Stimulated activated CD8-positive, alpha-beta memory T cell treated with anti-CD3 and anti-CD28 coated beads, Interleukin-15, amount 100 ng/mL, for 48 hours (primary cell): ENCODE data around the gene LAP3.
"Not testable (repeated sequence)": the region's sequence is repeated elsewhere in the genome, so short reads cannot be mapped to it uniquely, and the experiment has no call there.

Source experiments
- DNase-seq, 2 donors: peaks; one replicate each; pipeline ENCODE4 v3.0.0-alpha.2; 2020; ENCODE audit warnings: low read depth in 2 of 2

Gene LAP3

GRCh38 chr4:17576932-17577664 is at the start of gene LAP3:
LAP3 (plus strand) TSS chr4:17577198; CDS start chr4:17577466, 268 bp downstream.
- peak; percentile 93 to 95 for DNase-seq

DNA sequence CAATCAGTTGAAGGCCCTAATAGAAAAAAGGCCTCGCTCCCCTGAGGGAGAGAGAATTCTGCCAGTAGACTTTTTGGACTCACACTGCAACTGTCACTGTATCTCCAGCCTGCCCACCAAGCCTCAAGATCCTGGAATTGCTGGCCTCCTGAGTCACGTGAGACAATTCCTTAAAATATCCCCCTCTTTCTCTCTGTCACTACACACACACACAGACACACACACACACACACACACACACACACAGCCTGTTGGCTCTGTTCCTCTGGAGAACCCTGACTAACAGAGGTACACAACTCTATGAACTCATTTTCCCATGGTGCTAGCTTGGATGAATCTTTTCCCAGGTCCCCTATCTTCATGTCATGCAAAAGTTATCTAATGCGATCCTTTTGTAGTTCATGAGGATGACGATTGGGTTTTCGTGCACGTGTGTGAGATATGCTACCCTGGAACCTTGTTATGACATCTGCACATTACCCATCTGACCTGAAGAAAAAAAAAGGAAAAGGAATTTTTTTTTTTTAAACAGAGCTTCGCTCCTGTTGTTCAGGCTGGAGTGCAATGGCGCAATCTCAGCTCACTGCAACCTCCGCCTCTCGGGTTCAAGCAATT is 48.3 kb upstream of the LAP3 start:
- DNase-seq = no peak

GRCh38 chr4:17531538-17532285 is 45.3 kb upstream of the LAP3 start:
- DNase-seq = no peak

- no peak for DNase-seq
Observed at GRCh38 chr4:17534705-17535104, 42.3 kb upstream of the LAP3 start.

DNA sequence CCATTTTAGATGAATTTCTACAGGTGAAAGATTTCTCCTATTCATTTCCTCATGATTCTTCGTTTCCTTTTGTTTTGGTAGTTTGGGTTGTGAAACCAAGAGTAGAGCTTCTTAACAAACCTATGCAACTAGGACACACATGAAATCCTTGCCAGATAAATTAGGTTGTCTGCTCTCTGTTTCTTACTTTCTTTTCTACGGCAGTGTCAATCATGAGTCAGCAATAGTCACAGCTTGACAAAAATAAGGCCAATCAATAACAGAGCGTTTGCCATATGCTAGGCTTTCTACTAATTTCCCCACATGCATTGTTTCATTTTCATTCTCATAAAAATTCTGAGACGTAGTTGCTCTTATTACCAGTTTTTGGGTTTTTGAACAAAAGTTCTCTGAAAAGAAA is 41.8 kb upstream of the LAP3 start:
- no peak for DNase-seq

DNA sequence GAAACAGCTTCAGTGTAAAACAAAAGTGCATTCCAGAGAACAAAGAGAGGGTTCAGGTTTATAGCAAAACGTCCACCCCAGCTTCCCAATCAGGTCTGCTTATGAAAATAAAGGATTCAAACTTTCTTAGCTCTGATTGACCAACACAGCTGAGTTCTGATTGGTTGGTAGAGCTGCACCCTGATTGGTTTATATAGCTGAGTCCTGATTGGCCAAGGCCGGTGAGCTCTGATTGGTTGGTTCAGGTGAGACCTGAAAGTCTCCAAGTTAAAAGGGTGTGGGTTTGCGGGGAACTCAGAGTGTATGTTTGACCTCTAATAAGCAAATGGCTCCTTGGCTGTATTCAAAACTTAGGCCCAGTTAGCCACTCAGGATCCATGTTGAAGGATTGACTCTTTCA is 41.1 kb upstream of the LAP3 start:
- no peak for DNase-seq

DNA sequence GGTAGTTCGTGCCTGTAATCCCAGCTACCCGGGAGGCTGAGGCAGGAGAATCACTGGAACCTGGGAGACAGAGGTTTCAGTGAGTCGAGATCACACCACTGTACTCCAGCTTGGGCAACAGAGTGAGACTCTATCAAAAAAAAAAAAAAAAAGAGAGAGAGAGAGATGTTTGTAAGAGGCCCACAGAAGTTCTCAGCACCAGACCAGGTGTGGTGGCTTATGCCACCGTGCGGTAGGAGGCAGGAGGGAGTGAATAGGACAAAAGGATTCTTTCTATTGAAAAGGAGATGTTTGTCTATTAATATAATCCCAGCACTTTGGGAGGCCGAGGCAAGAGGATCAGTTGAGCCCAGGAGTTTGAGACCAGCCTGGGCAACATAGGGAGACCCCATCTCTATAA is 39.9 kb upstream of the LAP3 start:
- not testable (repeated sequence) for DNase-seq

DNA sequence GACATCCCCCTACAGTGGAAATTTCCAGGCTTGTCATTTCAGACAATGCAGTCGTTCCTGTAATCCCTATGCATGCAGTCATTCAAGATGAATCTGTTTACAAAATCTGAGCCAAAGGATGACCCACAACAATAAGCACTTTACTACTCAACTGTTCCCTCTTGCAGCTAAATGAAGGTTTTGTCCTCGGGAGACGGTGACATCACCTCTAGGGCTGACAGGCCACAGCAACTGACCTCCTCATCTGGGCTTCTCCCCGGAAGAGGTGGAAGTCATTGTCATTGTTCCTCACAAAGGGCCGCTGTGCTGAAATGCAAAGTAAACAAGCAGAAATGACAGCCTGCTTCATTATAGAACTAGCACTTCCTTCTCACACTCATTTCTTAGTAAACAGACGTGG is 32.8 kb upstream of the LAP3 start:
- DNase-seq = no peak

DNA sequence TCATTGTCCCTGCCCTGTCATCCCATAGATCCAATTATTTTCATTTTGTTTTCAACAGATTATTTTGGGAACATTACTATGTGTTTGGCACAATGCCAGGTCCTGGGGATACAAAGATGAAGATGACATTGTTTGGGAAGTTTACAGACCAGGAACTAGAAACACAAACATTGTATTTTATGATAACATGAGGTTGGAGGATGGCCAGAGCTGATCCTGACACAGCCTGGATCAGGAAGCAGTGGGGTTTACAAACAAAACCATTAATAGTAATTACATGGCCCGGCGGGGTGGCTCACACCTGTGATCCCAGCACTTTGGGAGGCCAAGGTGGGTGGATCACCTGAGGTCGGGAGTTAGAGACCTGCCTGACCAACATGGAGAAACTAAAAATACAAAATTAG is 32.2 kb upstream of the LAP3 start:
- no peak for DNase-seq

- DNase-seq = no peak
Observed at GRCh38 chr4:17545374-17546140, 31.4 kb upstream of the LAP3 start.

GRCh38 chr4:17546222-17546621 is 30.8 kb upstream of the LAP3 start:
- DNase-seq = no peak

- no peak for DNase-seq
Observed at GRCh38 chr4:17546678-17547077, 30.3 kb upstream of the LAP3 start.

DNA sequence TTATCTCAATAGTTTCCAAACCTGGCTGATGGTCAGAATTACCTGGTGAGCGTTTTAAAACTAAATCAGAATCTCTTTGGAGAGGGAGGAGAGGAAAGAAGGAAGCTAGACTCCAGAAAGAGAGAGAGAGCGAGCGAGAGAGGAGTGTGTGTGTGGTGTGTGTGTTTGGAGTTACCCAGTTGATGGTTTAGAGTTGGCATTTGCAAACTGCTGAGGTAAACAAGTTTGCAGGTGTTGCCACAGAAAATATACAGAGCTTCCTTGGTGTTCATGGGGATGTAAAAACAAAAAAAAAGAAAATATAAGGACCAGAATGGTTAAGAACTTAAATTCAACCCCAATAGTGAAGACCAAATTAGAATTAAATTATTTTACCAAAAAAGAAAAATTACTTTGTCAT is 26.4 kb upstream of the LAP3 start:
- DNase-seq = no peak

DNA sequence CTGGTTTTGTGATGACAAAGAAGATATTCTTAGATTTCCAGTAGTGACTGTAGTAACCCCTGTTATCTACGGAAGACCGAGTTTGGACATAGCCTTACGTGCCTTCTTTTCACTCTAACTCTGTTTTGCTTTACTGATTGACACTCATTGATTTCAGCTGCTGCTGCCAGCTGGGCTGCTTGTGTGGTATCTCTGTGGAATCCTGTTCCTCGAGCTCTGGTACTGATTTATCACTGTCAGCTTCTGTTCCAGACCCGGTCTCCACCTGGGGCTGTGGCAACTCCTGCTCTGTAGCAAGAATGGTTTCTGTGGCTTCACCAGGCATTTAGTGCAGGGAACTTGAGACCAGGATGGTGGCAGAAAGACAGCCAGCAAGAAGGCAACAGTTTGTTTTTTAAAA is 24.6 kb upstream of the LAP3 start:
- DNase-seq = no peak

- no peak for DNase-seq
Observed at GRCh38 chr4:17554568-17554967, 22.4 kb upstream of the LAP3 start.

GRCh38 chr4:17556498-17556897 is 20.5 kb upstream of the LAP3 start:
- no peak for DNase-seq

DNA sequence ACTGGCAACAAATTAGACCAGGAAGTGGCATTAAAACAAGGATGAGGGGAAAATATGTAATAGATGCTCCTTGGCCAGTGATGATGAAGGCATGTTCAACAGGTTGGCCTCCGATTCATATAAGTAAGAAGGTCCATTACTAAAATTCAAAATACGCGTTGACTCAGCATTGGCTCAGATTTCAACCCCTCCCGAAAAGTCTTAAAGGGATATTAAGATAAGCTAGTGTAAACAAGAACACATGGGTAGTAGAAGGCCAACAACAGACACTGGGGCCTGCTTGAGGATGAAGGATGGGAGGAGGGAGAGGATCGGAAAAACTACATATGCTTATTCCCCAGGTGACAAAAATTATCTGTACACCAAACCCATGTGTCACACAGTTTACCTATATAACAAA is 19.1 kb upstream of the LAP3 start:
- no peak for DNase-seq

DNA sequence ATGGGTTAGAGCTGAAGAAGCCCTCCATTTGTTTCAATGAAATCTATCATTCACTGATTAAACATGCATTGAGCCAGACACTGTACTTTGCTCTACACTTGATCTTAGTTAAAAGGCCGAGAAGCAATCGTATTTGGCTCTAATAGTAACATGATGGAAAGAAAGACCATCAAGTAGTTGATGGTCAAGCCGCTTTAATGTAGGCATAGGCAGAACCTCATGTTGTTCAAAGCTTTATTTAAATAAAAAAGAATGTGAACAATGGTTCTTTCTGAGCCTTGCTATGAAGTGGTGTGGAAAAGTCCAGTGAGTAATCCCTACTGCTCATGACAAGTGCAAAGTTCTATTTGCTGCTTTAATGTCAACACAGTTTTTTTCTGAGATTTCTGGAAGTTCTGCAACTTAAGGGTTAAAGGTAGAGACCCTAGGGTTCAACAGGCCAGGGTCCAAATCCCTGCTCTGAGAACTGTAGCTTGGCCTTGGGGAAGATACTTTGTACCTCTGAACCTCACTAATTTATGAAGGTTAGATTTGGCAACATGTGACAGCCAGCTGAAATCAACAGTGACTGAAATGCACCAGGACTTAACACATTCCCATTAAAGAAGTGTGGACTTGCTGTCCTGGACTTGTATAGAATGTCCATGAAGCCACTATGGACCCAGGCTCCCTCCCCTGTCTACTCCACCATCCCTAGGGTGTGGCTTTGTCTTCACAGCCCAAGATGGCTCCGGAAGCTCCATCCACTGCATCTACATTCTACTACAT is 17.9 kb upstream of the LAP3 start:
- no peak for DNase-seq

DNA sequence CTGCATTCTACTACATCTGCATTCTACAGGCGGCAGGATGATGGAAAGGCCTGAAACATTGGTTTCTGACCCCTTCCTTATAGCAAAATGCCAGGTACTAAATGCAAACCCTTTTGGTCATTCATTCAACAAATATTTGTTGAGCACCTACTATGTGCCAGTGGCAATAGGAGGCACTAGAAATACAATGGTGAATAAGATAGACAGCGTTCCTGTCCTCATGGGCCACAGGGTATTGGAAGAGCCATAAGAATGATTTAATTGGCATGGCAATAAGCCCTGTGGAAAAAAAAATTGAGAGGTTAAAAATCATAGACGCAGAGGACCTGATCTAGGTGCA is 17.3 kb upstream of the LAP3 start:
- no peak for DNase-seq

DNA sequence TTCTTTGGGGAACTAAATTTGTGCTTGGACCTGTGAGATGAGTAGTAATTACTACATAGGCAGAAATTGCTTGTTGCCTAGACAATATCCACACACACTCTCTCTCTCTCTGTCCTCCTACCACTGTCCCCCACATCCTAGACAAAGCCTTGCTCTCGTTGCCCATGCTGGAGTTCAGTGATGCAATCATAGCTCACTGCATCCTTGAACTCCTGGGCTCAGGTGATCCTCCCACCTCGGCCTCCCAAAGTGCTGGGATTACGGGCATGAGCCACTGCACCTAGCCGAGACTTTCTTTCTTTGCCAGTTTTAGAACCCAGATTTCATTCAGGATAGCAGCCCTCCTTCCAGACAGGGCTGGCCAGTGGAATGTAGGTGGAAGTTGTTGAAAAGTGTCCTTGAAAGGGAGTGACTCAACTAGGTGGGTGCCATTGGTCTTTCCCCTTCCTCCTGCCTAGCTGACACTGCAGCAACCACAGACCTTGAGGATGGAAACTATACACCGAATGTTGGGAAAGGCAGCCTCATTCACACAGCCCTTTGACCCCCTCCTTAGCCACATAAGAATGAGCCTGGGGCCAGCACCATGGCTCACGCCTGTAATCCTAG is 16.8 kb upstream of the LAP3 start:
- no peak for DNase-seq
